Thymus (tissue), 11 donors: ENCODE measurements around the gene RASA2. TPM values are rescaled to one million over a fixed set of nuclear protein-coding genes. Genes with fewer than 3 reads are reported as not detected.

Experiments used
- DNase-seq, 9 donors: peaks; one replicate each; pipeline ENCODE4 v3.0.0-alpha.2; 2013; ENCODE audit warnings: low spot score in 9 of 9, low read depth in 6 of 9, missing footprints in 1 of 9
- H3K27ac ChIP-seq, 2 donors: one replicate each; pipeline ENCODE4 v1.5.1; 2013; ENCODE audit warnings: control low read depth in 1 of 2, low read depth in 1 of 2, low read length in 1 of 2, mild to moderate bottlenecking in 1 of 2, moderate library complexity in 1 of 2
- H3K27me3 ChIP-seq, 2 donors: one replicate each; pipeline ENCODE4 v1.5.1; 2013; ENCODE audit warnings: low read length in 1 of 2; ENCODE audit not compliant: control insufficient read depth in 2 of 2, insufficient read depth in 1 of 2
- H3K36me3 ChIP-seq, 2 donors: one replicate each; pipeline ENCODE4 v1.5.1; 2013; ENCODE audit warnings: low read length in 1 of 2, mild to moderate bottlenecking in 1 of 2, moderate library complexity in 1 of 2; ENCODE audit not compliant: control insufficient read depth in 2 of 2, insufficient read depth in 2 of 2
- H3K4me1 ChIP-seq, 2 donors: one replicate each; pipeline ENCODE4 v1.5.1; 2013; ENCODE audit warnings: low read length in 2 of 2; ENCODE audit not compliant: control insufficient read depth in 2 of 2, insufficient read depth in 2 of 2
- H3K4me3 ChIP-seq, 2 donors: one replicate each; pipeline ENCODE4 v1.5.1; 2013; ENCODE audit warnings: low read length in 2 of 2, control low read depth in 1 of 2, mild to moderate bottlenecking in 1 of 2
- H3K9me3 ChIP-seq, 2 donors: one replicate each; pipeline ENCODE4 v1.5.1; 2013; ENCODE audit warnings: low read length in 1 of 2, mild to moderate bottlenecking in 1 of 2; ENCODE audit not compliant: control insufficient read depth in 2 of 2, insufficient read depth in 1 of 2
- WGBS: extraction: QIAGEN DNeasy Blood & Tissue Kit; methylation state at CpG from one replicate; pipeline ENCODE4 v1.1.7; 2013; 5-methylcytosine and 5-hydroxymethylcytosine counted together
- polyA plus RNA-seq: library from polyadenylated mRNA; stranded (reverse); fragments of 200-250 nt; gene quantifications from one replicate; pipeline ENCODE4 v1.2.3, GENCODE V29; 2013
- total RNA-seq: library from RNA; stranded (reverse); fragments of 120-200 nt; gene quantifications from one replicate; pipeline ENCODE4 v1.2.4, GENCODE V29; 2013
- donor health status: healthy.

The RASA2 gene
- total and polyA plus RNA-seq, 2 donors: 16.0 to 21.1 TPM

DNA sequence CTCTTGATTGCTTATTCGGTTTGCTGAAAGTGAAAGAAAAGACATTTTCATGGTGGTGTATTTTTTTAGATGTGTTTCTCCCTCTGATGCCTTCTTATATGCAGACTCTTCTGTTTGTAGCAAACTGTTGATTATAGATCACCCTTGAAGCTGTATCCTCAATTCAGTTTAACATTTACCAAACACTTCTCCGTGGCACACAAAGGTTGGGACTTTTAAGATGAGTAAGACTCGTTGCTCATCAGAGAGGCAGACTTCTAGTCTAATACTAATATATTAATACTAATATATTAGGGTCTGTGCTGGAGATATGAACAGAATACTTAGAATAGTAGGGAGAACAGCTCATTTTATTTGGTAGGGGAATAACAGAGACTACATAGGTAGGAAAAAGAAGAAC, 32.8 kb downstream of the RASA2 start:
- DNase-seq: no peak
- Histone ChIP-seq H3K9me3 (no peaks in the 10 kb centered on the region), H3K36me3 (peaks cover 20 to 37% of the 10 kb centered on the region in 2 donors), H3K27ac (no peak overlapping the region), H3K4me1 (no peaks in the 10 kb centered on the region), H3K27me3 (no peaks in the 10 kb centered on the region), H3K4me3 (no peak overlapping the region)
- 98% methylated on average over 3 of the region's 3 CpGs for WGBS

DNA sequence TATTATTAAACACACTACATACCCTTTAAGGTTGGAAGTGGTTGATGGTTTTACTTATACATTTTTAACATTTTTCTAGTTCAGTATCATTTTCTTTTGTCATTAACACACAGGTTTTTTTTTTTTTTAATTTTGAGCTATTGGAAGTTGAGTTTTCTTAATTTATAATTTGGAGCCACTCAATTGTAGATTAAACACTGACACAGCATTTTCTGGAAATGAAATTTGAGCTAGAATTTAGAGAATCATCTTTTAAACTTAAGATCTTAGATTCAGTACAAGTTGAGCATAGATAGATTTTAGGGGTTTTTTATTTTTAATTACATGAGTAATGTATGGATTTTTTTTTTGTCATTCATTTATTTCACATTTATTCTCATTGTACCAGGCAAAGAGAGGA, 35.0 kb downstream of the RASA2 start:
- DNase-seq: no peak
- no peaks in the 10 kb centered on the region for H3K27me3 ChIP-seq
- no peak overlapping the region for H3K4me3 ChIP-seq
- H3K9me3 ChIP-seq: no peaks in the 10 kb centered on the region
- no peaks in the 10 kb centered on the region for H3K4me1 ChIP-seq
- H3K27ac ChIP-seq: no peak overlapping the region
- peaks cover 18 to 30% of the 10 kb centered on the region in 2 donors for H3K36me3 ChIP-seq

DNA sequence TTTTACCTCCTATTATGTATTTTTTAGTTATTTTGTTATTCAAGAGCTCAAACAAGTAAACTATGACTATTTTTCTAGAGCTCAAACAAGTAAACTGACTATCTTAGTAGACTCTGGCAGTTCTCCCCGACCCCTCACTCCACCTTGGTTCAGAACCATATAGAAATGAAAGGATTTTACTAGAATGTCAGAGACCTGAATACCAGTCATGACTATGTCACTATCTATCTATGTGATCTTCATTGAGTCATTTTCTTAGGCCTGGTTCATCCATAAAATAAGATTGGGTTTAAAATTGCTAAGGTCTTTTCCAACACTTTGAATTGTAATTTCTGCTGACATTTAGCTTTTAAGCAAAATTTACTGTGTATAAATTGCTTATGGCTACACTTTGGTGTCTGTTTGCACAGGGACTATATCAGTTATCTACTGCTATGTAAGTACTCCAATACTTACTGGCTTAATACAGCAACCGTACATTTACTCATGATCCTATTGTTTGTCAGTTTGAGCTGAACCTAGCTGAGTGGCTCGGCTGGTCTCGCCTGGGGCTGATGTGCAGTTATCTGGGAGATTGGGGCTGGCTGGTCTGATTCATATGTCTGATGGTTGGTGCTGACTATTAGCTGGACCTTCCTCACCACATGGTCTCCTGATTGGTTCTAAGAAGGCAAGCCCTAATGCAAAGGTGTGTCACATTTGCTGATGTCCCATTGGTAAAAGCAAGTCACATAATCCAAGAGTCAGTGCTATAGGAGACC, 37.0 kb downstream of the RASA2 start:
- WGBS: 98% methylated on average over 4 of the region's 4 CpGs
- no peaks in the 10 kb centered on the region for H3K9me3 ChIP-seq
- H3K27ac ChIP-seq: no peak overlapping the region
- no peaks in the 10 kb centered on the region for H3K27me3 ChIP-seq
- DNase-seq: no peak
- no peak overlapping the region for H3K4me3 ChIP-seq
- no peaks in the 10 kb centered on the region for H3K4me1 ChIP-seq
- H3K36me3 ChIP-seq: peaks cover 10 to 23% of the 10 kb centered on the region in 2 donors

DNA sequence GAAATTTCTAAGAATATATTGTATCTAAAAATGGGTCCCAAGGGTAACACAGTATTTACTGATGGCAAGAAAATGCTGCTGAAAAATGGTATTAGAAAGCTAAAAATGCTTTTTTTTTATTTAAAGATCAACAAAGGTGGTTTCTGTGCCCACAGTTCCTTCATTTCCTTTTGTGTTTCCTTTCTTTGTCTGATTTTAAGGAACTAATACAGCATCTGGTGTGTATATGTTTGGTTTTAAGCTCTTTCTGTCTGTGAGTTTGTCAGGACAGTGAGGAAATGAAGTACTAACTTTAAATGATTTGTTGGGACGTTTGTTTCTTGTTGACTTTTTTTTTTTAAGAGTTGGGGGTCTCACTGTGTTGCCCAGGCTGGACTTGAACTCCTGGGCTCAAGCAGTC, 38.2 kb downstream of the RASA2 start:
- H3K9me3 ChIP-seq: no peaks in the 10 kb centered on the region
- WGBS: 7% methylated on average over 1 of the region's 1 CpG
- H3K27me3 ChIP-seq: no peaks in the 10 kb centered on the region
- peaks cover 0 to under 1% of the 10 kb centered on the region in 2 donors for H3K4me1 ChIP-seq
- DNase-seq: no peak
- H3K27ac ChIP-seq: no peak overlapping the region
- H3K36me3 ChIP-seq: peaks cover 10 to 23% of the 10 kb centered on the region in 2 donors
- H3K4me3 ChIP-seq: no peak overlapping the region

DNA sequence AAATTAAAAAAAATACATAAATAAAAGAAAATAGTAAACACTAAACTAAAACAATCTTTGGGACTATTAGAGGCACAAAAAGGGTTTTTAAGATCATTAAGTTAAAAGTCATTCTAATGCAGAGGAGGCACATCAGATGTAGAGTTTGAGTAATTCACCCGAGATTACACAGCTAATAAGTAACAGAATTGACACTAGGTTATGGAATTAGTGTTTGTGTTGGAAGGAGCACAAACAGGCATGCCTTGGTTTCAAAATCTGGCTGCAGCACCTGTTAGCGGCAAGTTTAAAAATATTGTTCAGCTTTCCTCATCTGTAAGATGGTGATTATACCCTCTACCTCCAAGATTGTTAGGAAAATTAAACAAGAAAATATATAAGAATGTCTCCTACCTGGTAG, 39.0 kb downstream of the RASA2 start:
- Histone ChIP-seq H3K9me3 (no peaks in the 10 kb centered on the region), H3K36me3 (peaks cover 10 to 20% of the 10 kb centered on the region in 2 donors), H3K4me1 (peaks cover 0 to 2% of the 10 kb centered on the region in 2 donors), H3K4me3 (no peak overlapping the region), H3K27me3 (no peaks in the 10 kb centered on the region), H3K27ac (no peak overlapping the region)
- no peak for DNase-seq
- 74% methylated on average over 2 of the region's 2 CpGs for WGBS

DNA sequence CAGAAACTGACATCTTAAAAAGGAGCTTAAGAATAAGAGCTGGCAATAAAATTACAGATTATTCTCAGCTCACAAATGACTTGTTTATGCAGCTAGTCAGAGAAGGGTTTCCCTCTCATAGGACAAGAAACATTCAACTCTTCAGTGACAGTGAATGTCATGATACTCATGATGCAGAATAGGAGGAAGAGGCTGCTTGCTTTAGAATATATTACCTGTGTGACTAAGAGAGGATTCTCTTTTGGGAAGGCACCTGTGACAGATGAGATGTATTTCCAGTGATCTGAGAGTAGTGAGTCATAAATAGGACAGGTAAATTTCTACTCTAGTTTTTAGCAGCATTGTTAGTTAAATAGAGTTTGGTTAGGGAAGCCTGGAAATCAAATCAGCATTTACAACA, 39.9 kb downstream of the RASA2 start:
- no peak for DNase-seq
- Histone ChIP-seq H3K27ac (no peak overlapping the region), H3K27me3 (no peaks in the 10 kb centered on the region), H3K36me3 (peaks cover 10 to 20% of the 10 kb centered on the region in 2 donors), H3K9me3 (no peaks in the 10 kb centered on the region), H3K4me1 (peaks cover 0 to 2% of the 10 kb centered on the region in 2 donors), H3K4me3 (no peak overlapping the region)

DNA sequence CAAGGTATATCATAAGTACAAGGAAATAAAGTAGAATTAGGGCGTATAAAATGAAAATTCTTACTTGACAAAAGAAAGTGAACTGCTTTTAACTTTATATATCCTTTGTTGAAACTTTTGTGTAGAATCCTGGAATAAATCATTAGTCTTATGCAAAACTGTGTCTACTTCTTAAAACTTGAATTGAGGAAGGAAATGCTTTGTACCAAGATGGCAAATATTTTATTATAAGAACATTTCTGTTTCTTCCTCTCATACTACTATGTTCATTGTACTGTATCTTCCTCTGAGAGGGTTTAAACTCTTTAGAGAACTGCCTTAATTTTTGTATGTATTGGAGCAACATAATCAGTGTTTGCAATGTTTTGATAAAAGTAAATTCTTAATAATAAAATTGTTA, 42.0 kb downstream of the RASA2 start:
- Histone ChIP-seq H3K36me3 (peaks cover 3 to 13% of the 10 kb centered on the region in 2 donors), H3K4me3 (no peak overlapping the region), H3K27ac (no peak overlapping the region), H3K9me3 (no peaks in the 10 kb centered on the region), H3K27me3 (no peaks in the 10 kb centered on the region), H3K4me1 (peaks cover 0 to 2% of the 10 kb centered on the region in 2 donors)
- 95% methylated on average over 1 of the region's 1 CpG for WGBS
- DNase-seq: no peak

DNA sequence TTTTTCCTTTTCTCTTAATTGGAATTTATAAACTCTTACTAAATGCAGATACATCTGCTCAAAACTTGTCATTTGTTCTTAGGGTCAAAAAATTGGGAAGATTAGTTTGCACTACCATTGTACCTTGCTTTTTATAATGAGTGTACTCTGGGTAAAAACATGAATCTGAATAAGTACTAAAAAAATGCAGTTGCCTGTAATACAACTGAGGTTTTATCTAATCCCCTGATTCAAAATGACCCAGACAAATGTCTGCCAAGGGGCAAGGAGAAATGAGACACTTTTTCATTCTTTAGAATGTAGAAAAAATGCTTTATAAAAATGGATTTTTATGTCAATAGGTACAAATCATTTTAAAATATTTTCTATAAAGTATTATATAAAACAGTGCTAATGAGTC, 42.4 kb downstream of the RASA2 start:
- H3K4me3 ChIP-seq: no peak overlapping the region
- no peaks in the 10 kb centered on the region for H3K27me3 ChIP-seq
- no peaks in the 10 kb centered on the region for H3K9me3 ChIP-seq
- peaks cover 0 to 2% of the 10 kb centered on the region in 2 donors for H3K4me1 ChIP-seq
- no peak for DNase-seq
- peaks cover 0 to 13% of the 10 kb centered on the region in 2 donors for H3K36me3 ChIP-seq
- no peak overlapping the region for H3K27ac ChIP-seq

DNA sequence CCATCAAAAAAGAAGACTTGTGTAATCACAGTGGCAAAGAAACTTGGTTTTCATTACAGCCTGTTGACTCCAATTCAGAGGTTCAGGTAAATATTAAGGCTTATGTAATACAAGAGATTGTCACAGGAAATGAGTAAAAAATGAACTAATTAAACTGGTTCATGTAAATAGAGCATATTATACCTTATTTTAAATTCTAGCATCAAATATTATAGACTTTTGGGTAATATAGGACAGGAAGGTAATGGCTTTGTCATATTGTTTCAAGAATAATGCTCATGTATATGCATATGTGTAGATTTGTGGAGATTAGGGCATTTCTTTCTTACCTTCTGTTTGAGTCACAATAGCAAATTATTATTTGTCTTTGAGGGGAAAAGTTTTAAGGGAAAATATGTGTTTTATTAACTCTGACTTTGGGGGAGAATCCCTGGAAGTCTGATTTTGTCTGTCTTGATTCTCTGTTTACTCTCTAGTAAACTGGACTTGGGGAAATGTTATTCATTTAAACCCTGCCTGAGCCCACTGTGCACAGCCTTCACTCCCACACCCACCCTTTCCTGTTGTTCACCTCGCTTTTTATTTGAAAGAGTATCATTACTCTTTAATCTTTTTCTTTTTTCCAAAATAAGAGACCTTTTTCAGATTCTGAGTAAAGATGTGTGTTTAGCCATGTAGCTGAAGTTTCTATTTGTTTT, 43.0 kb downstream of the RASA2 start:
- peak in 1 of 9 donors; percentile 33 for DNase-seq
- 14% methylated on average over 1 of the region's 1 CpG for WGBS
- Histone ChIP-seq H3K9me3 (no peaks in the 10 kb centered on the region), H3K27ac (no peak overlapping the region), H3K4me3 (no peak overlapping the region), H3K4me1 (peaks cover 0 to 2% of the 10 kb centered on the region in 2 donors), H3K36me3 (peaks cover 0 to 14% of the 10 kb centered on the region in 2 donors), H3K27me3 (no peaks in the 10 kb centered on the region)
